ENCODE results near the gene CXorf49.
"Not testable (repeated sequence)": the region's sequence is repeated elsewhere in the genome, so short reads cannot be mapped to it uniquely, and the experiment has no call there.

The CXorf49 gene

GRCh38 chrX:71718185-71718584 lies at the start of gene CXorf49:
Gene CXorf49 (minus strand): TSS chrX:71718285. CDS start chrX:71718151, 134 bp downstream.
- DNase-seq (ENCODE audit: low spot score) = not testable (repeated sequence)

GRCh38 chrX:71767134-71767533 lies 49.0 kb upstream of the CXorf49 start:
- not testable (repeated sequence) for DNase-seq (ENCODE audit: low spot score)

GRCh38 chrX:71765613-71766012 lies 47.5 kb upstream of the CXorf49 start:
- DNase-seq (ENCODE audit: low spot score) = not testable (repeated sequence)

- not testable (repeated sequence) for DNase-seq (ENCODE audit: low spot score)
Observed at GRCh38 chrX:71764832-71765231, 46.7 kb upstream of the CXorf49 start.

- not testable (repeated sequence) for DNase-seq (ENCODE audit: low spot score)
Observed at GRCh38 chrX:71763049-71763448, 45.0 kb upstream of the CXorf49 start, which contains the start of gene CXorf49B. Gene CXorf49B (plus strand): TSS chrX:71763349. CDS start chrX:71763424, 75 bp downstream.

GRCh38 chrX:71760688-71761281 lies 42.7 kb upstream of the CXorf49 start:
- not testable (repeated sequence) for DNase-seq (ENCODE audit: low spot score)

- not testable (repeated sequence) for DNase-seq (ENCODE audit: low spot score)
Observed at GRCh38 chrX:71720289-71720886, 2.3 kb upstream of the CXorf49 start.

GRCh38 chrX:71719195-71719594 lies 1.1 kb upstream of the CXorf49 start:
- DNase-seq (ENCODE audit: low spot score) = not testable (repeated sequence)

GRCh38 chrX:71716323-71716722 lies 1.8 kb downstream of the CXorf49 start:
- not testable (repeated sequence) for DNase-seq (ENCODE audit: low spot score)

- not testable (repeated sequence) for DNase-seq (ENCODE audit: low spot score)
Observed at GRCh38 chrX:71715551-71715950, 2.5 kb downstream of the CXorf49 start.

GRCh38 chrX:71714064-71714463 lies 4.0 kb downstream of the CXorf49 start:
- DNase-seq (ENCODE audit: low spot score) = not testable (repeated sequence)

GRCh38 chrX:71702853-71703252 lies 15.2 kb downstream of the CXorf49 start:
- DNase-seq (ENCODE audit: low spot score) = not testable (repeated sequence)

- not testable (repeated sequence) for DNase-seq (ENCODE audit: low spot score)
Observed at GRCh38 chrX:71699023-71699344, 19.1 kb downstream of the CXorf49 start.

GRCh38 chrX:71698299-71699022 lies 19.6 kb downstream of the CXorf49 start:
- not testable (repeated sequence) for DNase-seq (ENCODE audit: low spot score)

- DNase-seq (ENCODE audit: low spot score) = not testable (repeated sequence)
Observed at GRCh38 chrX:71697466-71698298, 20.4 kb downstream of the CXorf49 start.

- not testable (repeated sequence) for DNase-seq (ENCODE audit: low spot score)
Observed at GRCh38 chrX:71696641-71697465, 21.2 kb downstream of the CXorf49 start.

GRCh38 chrX:71679575-71680207 lies 38.4 kb downstream of the CXorf49 start:
- no peak for DNase-seq (ENCODE audit: low spot score)

- not testable (repeated sequence) for DNase-seq (ENCODE audit: low spot score)
Observed at GRCh38 chrX:71677195-71677594, 40.9 kb downstream of the CXorf49 start.

- not testable (repeated sequence) for DNase-seq (ENCODE audit: low spot score)
Observed at GRCh38 chrX:71676068-71676795, 41.9 kb downstream of the CXorf49 start.

- not testable (repeated sequence) for DNase-seq (ENCODE audit: low spot score)
Observed at GRCh38 chrX:71675636-71676035, 42.4 kb downstream of the CXorf49 start.

Data from globus pallidus (tissue), 1 donor.